WERI-Rb-1 (cell line): Measurements from ENCODE around the gene ARAP3.
A peak's percentile ranks its signal among the peaks of the same experiment; 100 is the strongest.

Experiments
- DNase-seq: peaks from one replicate; pipeline ENCODE4 v3.0.0-alpha.2; 2020
- H3K27ac ChIP-seq: fragments of 250-450 bp; sonication (Bioruptor Pico); 2 replicates; pipeline ENCODE4 v1.5.1; 2020; ENCODE audit warnings: mild to moderate bottlenecking, moderate library complexity
- H3K27me3 ChIP-seq: fragments of 250-450 bp; sonication (Bioruptor Pico); 2 replicates; pipeline ENCODE4 v1.5.1; 2021; ENCODE audit warnings: mild to moderate bottlenecking, low read depth, moderate library complexity; ENCODE audit not compliant: insufficient read depth, severe bottlenecking
- H3K36me3 ChIP-seq: fragments of 250-450 bp; sonication (Bioruptor Pico); 2 replicates; pipeline ENCODE4 v1.5.1; 2020; ENCODE audit warnings: mild to moderate bottlenecking, moderate library complexity
- H3K4me3 ChIP-seq: 2 replicates; pipeline ENCODE4 v1.5.1; 2011; ENCODE audit warnings: low read depth, mild to moderate bottlenecking, control low read depth, low read length
- H3K9me3 ChIP-seq: fragments of 250-450 bp; sonication (Bioruptor Pico); 2 replicates; pipeline ENCODE4 v1.5.1; 2021; ENCODE audit warnings: mild to moderate bottlenecking, moderate library complexity; ENCODE audit not compliant: severe bottlenecking
- TF ChIP-seq, protein P1 (sequence below): IDR thresholded peaks from 2 replicates; pipeline ENCODE4 v1.5.1; 2011; ENCODE audit warnings: low read depth, mild to moderate bottlenecking, control low read depth, inconsistent platforms, low read length

ARAP3 gene

DNA sequence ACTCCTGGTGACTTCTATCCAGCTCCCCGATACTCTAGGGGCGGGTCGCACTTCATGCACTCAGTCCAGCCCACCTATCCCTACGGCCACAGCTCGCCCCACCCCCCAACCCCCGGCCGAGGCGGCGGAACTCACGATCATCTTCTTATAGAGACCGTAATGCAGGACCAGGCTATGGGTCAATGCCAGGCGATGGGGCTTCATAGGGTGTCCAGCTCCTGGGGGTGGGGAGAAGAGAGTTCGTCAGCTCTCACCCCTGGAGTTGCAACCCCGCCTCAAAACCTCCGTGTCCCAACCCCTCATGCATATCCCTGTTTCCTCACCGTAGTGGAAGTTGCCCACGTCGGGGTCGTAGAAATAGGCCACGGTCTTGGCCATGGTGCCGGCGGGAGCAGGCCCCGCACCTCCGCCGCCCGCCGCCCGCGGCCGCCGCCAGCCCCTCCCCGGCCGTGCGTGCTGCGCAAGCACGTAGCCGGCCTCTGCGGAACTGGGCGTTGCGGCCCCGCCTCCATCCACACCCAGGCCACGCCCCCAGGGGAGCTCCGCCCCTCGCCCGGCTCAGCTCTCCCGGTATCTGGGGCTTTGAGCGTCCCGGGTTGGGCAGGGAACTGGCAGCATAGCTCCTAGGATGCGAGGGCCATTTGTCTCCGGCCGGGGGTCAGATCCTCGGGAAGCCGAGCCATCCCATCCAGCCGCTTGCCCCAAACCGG, 45.5 kb downstream of the ARAP3 start, which contains the start of the genes HDAC3 and RELL2:
Gene HDAC3 (minus strand): TSS at position 437 of the 710 bp plus-strand sequence. CDS start 59 bp downstream, at position 378.
Gene RELL2 (plus strand): TSS at position 585 of the 710 bp plus-strand sequence. CDS start 1,229 bp downstream, outside the sequence.
- TF ChIP-seq, protein P1, sequence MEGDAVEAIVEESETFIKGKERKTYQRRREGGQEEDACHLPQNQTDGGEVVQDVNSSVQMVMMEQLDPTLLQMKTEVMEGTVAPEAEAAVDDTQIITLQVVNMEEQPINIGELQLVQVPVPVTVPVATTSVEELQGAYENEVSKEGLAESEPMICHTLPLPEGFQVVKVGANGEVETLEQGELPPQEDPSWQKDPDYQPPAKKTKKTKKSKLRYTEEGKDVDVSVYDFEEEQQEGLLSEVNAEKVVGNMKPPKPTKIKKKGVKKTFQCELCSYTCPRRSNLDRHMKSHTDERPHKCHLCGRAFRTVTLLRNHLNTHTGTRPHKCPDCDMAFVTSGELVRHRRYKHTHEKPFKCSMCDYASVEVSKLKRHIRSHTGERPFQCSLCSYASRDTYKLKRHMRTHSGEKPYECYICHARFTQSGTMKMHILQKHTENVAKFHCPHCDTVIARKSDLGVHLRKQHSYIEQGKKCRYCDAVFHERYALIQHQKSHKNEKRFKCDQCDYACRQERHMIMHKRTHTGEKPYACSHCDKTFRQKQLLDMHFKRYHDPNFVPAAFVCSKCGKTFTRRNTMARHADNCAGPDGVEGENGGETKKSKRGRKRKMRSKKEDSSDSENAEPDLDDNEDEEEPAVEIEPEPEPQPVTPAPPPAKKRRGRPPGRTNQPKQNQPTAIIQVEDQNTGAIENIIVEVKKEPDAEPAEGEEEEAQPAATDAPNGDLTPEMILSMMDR: no peak
- Histone ChIP-seq H3K27ac (peak within 1 kb of the TSS; percentile 87), H3K9me3 (no peaks in the 10 kb centered on the region), H3K27me3 (no peaks in the 10 kb centered on the region), H3K36me3 (peaks cover 46% of the 10 kb centered on the region), H3K4me3 (peak within 1 kb of the TSS; percentile 78)
- DNase-seq: peak; percentile 95

DNA sequence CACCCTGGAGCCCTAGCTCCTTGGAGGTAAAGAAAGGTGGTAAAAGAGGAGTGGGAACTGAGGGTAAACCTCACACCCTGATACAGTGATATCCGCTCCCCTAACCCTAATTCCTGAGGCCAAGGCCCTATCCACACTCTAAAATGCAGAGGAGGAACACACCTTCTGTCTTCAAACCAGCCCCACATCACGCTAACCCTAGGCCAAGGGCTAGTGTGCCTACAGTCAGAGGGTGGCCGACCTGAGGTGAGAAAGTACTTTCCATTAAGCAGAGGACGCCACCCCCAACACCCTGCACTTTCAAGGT, 46.0 kb downstream of the ARAP3 start:
- peak overlapping the region; percentile 78 for H3K4me3 ChIP-seq
- no peaks in the 10 kb centered on the region for H3K27me3 ChIP-seq
- H3K9me3 ChIP-seq: no peaks in the 10 kb centered on the region
- DNase-seq: no peak
- peaks cover 46% of the 10 kb centered on the region for H3K36me3 ChIP-seq
- H3K27ac ChIP-seq: peak overlapping the region; percentile 87
- TF ChIP-seq, protein P1: no peak

DNA sequence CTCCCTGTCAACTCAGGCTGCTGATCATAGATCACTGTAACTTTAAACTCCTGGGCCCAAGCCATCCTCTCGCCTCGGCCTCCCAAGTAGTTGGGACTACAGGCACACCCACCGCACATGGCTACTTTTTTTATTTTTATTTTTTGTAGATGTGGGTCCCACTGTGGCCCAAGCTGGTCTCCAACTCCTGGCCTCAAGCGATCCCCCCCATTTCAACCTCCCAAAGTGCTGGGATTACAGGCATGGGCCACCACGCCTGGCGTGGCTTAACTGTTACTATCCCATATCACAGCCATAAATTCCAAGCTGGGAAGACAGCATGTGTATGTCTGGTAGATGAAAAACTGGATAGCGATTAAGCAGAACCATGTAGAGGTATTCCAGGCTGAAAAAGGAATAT, 46.4 kb downstream of the ARAP3 start:
- DNase-seq: no peak
- H3K27ac ChIP-seq: no peak overlapping the region
- no peaks in the 10 kb centered on the region for H3K9me3 ChIP-seq
- peak overlapping the region; percentile 78 for H3K4me3 ChIP-seq
- H3K27me3 ChIP-seq: no peaks in the 10 kb centered on the region
- peaks cover 46% of the 10 kb centered on the region for H3K36me3 ChIP-seq
- TF ChIP-seq, protein P1: no peak

DNA sequence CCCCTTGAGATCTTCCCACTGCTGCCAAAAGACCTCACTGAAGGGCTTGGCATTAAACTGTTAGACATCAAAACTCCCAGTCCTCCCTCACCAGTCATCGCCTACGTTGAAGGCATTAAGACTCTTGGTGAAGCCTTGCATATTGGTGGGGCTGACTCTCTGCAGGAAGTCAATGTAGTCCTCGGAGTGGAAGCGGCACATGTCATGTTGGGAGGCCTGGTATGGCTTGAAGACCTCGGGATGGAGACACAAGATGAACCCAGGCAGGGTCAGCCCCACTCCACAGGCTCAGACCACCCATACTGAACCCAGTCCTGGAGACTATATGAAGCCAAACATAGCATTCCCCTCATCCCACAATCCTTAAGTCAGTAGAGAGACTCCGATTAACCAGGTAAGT, 47.3 kb downstream of the ARAP3 start:
- H3K27ac ChIP-seq: no peak overlapping the region
- peaks cover 52% of the 10 kb centered on the region for H3K36me3 ChIP-seq
- no peak for DNase-seq
- no peak overlapping the region for H3K4me3 ChIP-seq
- TF ChIP-seq, protein P1: no peak
- no peaks in the 10 kb centered on the region for H3K27me3 ChIP-seq
- H3K9me3 ChIP-seq: no peaks in the 10 kb centered on the region

DNA sequence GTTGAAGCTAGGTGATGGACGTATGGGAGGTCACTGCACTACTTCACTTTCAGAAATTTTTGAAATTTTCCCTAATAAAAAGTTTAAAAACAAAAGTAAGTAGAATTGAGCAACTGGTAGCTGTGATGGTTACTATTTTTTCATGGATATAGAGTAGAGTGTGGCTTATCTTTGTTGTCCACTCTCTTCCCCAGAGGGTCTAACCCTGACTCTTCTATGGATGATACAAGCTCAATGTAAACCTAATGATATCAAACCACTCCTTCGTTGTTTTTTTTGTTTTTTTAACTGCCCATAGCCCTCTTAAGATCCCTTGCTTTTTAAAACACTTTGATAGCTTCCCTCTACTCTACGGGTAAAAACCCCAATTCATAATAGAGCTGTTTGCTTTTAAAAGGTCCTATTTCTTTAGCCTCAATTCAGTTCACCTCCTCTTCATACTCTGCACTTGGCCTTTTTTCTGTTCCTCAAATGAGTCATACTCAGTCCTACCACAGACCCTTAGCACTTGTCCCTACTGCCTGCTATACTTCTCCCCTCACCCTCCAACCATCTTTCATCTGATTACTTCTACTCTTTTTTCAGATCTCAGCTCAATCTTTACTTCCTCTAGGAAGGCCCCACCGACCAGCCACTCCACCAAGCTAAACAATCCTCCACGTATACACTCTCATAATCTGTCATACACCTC, 48.0 kb downstream of the ARAP3 start:
- Histone ChIP-seq H3K36me3 (peaks cover 56% of the 10 kb centered on the region), H3K4me3 (no peak overlapping the region), H3K27ac (no peak overlapping the region), H3K27me3 (no peaks in the 10 kb centered on the region), H3K9me3 (no peaks in the 10 kb centered on the region)
- no peak for DNase-seq
- TF ChIP-seq, protein P1: no peak
